DMS 273 treated with DMSO at 0.1 percent for 48 hours (cell line): ENCODE results near the gene SIK2.
A peak's percentile ranks its signal among the peaks of the same experiment; 100 is the strongest.
"Not testable (repeated sequence)": the region's sequence is repeated elsewhere in the genome, so short reads cannot be mapped to it uniquely, and the experiment has no call there.

Source experiments
- DNase-seq: peaks from one replicate; lab custom pipeline; 2025; lab: John Stamatoyannopoulos, UW

SIK2 gene

DNA sequence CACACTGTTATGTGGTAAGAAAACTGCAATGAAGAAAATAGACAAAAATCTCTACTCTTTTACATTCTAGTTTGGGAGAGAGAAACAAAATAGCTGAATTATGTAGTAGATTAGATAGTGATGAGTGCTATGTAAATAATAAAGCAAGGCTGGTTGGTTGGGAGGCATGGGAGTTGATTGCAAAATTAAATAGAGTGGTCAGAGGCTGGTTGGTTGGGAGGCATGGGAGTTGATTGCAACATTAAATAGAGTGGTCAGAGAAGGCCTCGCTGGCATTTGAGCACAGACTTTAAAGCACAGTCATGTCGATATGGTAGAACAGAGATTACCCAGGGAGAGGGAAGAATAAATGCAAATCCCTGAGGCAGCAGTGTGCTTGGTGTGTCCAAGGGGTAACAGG lies 22.4 kb downstream of the SIK2 start:
- no peak for DNase-seq

DNA sequence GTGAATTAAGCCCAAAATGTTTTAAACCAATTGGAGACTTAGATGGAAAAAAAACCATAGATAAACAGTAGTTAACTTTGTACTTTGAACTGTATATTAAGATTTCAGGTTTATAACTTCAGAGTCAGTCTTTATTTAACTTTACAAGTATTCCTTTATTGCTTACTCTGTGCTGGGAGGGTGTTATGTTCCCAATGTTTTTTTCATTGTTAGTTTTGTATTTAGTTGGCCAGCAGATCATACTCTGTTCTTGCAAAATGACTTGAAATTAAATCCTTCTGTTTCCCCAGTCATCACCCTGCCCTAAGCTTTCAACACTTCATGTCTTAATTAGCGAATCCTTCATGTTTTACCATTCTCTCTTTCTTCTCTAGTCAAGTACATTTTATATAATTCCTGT lies 25.3 kb downstream of the SIK2 start:
- no peak for DNase-seq

DNA sequence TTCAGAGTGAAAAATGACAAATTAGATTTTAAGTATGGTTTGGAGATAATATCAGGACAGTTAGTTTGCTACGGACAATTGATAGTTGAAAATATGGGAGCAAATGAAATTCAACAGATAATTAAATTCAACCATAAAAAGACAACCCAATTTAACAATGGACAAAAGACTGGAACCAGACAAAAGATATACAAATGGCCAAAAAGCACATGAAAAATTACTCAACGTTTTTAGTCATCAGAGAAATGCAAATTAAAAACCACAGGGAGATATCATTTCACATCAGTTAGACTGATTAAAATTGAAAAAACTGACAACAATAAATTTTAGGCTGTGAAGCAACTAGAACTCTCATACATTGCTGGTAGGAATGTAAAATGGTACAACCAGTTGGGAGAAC lies 27.2 kb downstream of the SIK2 start:
- no peak for DNase-seq

DNA sequence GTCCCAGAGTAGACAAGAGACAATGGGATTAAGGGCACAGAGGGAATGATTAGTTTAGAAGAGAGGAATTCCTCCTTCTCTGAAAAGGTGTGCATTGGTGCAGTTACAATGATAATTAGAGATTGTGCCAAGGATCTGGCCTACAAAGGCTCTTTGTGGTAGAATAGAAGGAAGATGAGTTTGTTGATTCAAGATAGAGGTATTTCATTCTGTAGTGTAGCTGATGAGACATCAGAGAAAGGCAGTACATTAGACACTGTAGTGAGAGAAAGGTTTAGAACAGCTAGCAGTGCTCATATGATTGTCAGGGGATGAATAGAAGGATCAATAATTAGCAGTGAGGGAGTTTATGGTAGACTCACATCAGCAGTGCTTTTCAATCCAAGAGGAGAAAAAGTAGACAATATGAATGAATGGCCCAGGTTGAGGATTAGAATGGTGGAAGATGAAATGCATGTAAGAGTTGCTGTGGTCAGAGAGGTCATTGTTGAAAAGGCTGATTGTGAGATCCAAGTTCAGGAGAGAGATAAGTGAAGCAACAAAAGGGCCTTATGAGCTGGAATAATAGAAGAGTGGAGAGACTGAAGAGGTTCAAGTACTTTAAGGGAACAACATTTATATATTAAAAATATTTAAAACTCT lies 28.9 kb downstream of the SIK2 start:
- no peak for DNase-seq

DNA sequence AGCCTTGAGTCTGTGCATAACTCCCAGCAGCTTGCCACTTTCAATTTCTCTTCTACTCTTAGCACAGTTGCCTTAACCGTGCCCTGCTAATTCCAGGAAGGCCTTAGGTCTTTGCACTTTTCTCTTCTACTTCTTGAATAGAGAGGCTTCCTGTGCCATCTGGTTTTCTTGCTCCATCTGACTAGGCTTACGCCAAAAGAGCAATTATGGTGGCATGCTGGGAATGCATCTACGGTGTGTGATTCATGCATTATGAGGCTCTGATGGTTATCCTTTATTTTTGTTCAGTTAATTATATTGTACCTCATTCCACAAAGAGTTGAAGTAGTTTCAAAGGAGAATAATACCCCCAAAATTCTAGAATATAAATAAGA lies 29.4 kb downstream of the SIK2 start:
- peak; percentile 33 for DNase-seq

DNA sequence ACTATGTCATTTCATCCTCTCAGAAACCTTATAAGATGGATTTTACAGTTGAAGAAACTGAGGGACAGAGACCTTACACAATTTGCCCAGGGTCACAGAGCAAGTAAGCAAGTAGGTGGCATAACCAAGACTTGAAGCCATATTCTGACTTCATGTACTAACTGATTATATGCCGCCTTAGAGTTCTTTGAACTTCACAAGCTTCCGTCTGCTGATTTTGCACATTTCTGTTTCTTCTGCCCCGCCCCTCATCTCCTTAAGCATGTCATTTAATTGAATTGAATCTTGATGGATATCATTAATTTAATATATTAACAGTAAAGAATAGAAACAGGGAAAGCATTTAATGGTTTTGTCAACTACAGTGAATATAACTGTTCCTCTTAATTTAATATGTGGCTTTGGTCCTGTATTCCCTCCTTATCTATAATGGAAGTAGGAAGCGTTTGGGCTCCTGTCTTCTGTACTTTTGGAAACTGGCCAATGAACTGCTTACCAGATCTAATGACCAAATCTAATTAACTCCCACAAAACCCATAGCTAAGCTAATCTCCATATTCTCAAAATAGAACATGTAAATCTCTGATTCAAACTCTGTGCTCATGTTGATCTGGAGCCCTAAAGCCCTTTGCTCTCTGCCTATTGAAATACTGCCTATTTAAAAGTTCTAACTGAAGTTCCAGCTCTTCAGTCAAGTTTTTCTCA lies 30.4 kb downstream of the SIK2 start:
- peak; percentile 10 for DNase-seq

DNA sequence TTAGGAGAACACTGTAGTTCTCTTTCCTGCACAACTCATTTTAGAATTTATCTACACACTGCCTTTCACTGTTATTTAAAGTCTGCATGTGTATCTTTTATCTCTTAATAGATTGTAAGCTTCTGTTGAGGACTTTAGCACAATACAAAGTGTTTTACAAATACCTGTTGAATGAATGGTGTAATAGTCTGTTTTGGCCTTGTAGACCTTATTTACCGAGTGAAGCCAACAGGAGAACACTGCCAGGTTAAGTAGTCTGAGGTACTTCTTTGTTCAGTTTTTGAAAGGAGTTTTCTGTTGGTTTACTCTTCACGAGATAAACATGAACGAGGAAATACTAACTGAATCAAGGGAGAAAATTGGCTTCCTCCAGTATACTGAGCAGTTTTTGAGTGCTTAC lies 31.0 kb downstream of the SIK2 start:
- DNase-seq = no peak

DNA sequence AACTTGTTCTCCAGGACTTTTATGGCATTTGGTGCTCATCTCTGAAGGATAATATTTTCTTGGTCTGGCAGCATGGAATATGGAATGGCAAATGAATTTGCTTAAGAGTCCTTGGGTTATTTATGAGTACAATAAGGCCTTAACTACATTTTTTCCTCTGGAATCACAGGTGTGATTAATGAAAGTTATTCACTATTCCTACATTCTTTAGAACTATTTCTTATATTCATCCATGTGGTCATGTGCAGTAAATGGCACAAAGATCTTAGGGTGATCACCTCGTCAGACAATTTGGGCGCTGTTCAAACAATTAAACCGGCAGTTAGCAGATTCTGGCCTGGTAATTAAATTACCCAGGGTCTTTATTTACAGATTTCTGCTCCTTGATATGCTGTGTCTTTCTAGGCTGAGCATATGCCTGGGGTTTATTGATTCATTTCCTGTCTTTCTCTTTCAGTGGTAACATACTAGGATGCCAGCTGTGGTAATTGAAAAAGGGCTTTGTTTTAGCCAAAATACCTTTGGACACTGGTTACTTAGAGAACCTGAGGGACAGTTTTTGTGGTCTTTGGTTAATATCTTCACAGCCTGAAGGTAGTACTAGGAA lies 31.6 kb downstream of the SIK2 start:
- no peak for DNase-seq

DNA sequence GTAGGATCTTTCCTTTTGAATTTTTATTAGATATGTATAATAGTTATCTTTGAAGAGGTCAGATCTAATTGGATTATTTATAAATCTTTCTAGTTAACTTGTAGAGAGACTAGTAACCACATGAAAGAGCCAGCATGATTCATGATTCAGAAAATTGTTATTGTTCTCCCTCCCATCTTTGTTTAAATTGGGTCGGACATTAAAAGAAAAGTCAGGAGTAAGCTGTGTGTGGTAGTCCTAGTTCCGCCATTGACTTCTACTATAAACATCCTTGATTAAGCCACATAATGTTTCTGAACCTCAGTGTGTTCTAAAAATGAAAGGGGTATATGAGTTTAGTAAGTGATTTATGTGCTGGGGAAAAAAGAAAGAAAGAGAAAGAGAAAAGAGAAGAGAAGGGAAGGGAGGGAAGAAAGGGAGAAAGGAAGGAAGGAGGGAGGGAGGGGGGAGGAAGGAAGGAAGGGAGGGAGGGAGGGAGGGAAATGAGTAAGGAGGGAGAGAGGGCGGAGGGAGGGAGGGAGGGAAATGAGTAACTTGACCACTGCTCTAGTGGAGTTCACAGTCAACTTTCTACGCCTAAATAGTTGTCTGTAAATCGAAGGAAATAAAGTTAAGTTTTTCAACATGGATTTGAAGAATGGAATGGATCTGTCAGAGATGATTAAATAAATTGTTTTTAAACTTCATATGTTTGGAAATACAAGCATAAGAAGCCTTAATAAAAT lies 32.9 kb downstream of the SIK2 start:
- no peak for DNase-seq

DNA sequence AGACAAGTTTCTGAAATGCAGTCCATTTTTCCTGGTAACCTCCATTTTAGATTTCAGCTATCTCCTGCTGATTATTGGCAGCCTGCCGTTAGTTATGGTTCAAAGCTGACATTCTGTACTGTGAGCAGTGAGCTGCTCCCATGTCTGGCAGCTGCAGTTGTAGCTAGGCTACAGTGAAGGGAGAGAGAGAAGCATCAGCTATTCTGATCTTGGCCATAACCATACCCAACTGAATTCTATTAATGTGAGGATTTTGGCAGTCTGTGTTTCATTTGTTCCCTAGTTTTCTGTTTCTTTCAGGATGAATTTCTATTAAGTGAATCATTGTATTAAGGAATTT lies 33.4 kb downstream of the SIK2 start:
- DNase-seq = peak; percentile 14

DNA sequence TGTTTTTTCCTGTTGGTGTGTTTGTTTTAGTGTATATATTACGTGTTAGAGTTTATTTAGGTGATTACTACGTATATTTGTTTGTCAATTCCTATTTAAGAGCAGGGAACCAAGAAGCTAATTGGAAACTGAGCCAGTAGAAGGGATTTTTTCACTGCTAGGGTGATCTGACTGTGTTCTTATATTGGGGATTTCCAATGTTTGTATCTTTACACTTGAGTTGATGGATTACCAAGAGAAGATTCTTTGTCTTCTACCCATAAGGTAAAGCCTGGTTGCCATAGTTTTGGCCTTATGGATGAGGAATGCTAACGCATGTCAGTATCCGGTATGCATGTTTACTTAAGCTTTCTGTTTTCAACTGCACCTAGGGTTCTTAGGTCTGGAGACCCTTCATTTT lies 35.6 kb downstream of the SIK2 start:
- no peak for DNase-seq

DNA sequence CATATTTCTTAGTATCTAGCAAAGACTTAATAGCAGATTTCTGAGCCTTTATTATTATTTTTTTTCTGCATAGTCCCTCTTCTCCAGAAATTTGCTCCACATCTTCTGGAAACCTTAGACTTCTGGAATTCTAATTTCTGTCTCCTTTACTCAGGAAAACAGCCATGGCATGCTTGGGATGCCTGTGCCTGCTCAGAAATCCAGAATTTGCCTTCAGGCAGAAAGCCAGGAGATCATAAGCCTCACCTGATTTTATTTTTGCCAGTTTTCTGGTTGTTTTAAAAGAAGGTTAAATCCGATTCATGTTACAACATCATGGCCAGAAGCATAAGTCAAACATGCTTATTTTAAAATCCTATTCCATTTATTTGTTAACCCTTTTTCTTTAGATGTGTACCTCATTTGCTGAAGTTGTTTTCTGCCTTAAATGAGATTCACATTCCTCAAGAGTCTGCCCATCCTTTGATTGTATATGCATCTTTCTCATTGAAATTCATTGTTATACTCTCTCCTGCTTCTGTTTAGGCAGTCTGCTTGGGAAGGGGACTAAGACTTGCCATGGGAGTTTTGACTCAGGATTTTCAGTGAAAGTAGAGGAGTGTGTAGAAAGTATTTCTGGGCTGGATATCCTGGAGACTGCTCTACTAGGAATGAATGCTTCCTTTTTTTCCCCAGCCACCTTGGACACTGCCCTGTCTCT lies 37.1 kb downstream of the SIK2 start:
- no peak for DNase-seq

DNA sequence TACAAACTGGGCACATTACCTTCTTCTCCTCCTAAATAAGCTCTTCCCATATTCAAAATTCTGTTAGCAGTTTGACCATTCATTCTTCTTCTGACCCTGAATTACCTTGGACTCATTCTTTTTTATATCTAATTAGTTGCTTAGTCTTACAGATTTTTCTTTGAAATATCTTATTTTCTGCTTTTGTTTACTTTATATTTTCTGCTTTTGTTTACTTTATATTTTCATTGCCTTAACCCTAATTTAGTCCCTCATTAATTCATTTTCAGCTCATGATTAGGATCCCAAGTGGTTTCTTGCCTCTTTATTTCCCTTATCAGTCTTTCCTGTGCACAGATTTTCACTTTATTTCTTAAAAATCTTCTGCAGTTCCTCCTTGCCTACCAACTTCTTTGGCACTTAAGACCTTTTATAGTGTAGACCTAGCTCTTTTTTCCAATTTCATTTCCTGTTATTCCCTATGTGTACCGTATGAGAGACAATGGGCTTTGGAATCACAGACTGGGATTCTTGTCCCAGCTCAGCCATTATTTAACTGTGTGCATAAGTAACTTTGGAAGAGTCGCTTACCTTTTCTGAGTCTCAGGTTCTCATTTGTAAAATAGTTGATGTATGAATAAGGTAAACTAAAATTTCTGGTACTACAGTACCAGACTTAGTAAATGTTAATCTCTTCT lies 39.2 kb downstream of the SIK2 start:
- DNase-seq = no peak

DNA sequence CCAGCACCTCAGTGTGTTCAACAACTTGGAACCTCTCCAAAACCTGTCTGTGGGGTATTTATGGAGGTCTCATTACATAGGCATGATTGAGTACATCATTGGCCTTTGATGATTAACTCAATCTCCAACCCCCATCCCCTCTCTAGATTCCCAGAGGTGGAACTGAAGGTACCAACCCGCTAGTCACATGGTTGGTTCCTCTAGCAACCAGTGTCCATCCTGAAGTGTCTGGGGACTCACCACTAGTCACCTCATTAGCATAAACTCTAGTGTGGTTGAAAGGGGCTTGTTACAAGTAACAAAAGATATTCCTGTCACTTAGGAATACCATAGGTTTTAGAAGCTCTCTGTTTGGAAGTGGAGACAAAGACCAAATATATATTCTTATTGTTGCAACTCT lies 40.3 kb downstream of the SIK2 start:
- no peak for DNase-seq

DNA sequence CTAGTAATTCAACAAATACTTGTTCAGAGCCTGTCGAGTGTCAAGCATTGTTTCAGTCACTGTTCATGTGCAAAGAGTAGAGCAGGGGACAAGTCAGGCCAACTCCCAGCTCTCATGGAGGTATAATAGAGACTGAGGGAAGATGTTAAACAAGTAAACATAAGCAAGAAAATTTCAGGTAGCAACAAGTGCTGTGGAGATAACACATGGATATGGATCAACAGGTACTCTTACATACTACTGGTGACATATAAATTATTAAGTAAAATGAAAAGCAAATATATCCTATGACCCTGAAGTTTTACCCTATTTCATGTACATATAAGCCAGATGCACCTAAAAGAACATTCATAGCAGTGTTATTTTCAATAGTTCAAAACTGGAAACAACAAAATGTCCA lies 42.7 kb downstream of the SIK2 start:
- DNase-seq = no peak

DNA sequence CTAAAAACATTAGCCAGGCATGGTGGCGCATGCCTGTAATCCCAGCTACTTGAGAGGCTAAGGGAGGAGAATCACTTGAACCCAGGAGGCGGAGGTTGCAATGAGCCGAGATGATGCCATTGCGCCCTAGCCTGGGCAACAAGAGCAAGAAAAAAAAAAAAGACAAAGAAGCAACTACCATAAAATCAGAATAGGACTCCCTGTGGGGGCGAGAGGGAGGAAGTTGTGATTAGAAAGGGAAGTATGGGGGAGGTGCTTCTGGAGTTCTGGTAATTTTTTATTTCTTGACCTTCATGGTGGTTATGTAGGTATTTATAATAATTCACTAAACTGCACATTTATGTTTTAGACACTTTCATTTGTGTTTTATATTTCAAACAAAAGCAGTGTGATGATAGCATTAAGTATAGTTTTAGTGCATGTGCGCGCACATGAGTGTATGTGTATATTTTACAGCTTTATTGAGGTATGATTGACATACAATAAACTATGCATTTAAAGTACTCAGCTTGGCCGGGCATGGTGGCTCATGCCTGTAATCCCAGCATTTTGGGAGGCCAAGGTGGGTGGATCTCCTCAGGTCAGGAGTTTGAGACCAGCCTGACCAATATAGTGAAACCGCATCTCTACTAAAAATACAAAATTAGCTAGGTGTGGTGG lies 43.5 kb downstream of the SIK2 start:
- no peak for DNase-seq

DNA sequence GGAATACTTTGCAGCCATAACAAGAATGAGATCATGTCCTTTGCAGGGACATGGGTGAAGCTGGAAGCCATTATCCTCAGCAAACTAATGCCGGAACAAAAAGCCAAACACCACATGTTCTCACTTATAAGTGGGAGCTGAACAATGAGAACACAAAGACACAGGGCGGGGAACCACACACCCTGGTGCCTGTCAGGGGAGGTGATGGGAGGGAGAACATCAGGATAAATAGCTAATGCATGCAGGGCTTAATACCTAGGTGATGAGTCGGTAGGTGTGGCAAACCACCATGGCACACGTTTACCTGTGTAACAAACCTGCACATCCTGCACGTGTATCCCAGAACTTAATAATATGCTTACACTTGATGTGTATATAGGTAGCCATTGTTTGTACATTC lies 49.1 kb downstream of the SIK2 start:
- not testable (repeated sequence) for DNase-seq

DNA sequence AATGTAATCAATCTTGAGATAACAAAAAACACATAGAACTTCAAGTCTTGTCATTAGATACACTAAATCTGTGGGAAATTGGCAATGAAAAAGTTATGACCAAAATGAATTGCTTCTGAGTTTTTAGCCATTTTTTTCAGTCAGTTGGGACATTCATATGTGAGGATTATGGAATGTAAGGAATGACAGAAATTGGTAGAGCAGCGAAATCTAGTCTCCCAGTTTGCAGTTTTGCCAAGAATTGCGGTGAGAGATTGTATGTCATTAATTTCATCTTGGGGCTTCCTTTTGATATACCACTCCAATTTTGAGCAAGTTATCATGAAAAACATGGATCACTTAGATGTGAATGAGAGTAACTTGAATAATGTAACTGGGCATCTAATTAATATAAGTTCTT lies 49.9 kb downstream of the SIK2 start:
- DNase-seq = no peak

DNA sequence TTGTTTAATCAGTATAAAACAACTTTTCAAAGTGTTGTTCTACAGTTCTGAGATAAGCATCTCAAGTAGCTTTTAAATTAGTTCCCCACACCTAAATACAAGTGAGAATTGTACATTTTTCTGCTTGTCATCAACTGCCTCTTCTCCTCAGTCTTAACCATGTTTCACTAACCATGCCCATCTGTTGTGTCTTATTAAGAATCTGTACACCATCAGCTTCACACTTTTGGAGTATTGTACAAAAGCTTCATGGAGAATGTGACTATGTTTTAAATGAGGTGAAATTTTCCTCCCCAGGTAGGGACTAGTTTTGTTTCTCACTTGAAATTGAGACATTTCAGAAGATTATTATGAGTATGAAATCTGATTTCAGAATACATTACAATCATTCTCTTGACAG lies 52.4 kb downstream of the SIK2 start:
- DNase-seq = no peak

DNA sequence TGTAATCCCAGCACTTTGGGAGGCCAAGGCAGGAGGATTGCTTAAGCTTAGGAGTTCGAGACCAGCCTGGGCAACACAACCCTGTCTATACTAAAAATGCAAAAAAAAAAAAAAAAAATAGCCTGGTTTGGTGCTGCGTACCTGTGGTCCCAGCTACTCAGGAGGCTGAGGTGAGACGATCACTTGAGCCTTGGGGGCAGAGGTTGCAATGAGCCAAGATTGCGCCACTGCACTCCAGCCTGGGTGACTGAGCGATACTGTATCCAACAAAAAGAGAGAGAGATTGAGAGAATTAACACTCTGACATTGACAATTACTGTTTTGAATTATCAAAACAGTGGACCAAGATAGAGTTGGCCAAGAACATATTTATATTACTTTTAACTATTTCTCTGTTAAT lies 53.7 kb downstream of the SIK2 start:
- no peak for DNase-seq

DNA sequence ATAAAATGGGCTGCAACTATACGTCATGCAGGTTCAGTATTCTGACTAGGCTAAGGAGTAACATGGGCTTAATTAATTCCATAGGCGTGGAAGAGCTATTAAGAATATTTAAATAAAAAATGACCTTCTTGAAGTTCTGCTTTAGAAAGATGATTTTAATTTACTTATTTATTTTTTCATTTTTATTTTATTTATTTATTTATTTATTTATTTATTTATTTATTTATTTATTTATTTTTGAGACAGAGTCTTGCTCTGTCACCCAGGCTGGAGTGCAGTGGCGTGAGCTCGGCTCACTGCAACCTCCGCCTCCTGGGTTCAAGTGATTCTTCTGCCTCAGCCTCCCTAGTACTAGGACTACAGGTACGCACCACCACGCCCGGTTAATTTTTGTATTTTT lies 55.7 kb downstream of the SIK2 start:
- DNase-seq = not testable (repeated sequence)
